GM12874 (cell line): Measurements from ENCODE around the gene SART3.

Source experiments
- TF ChIP-seq, protein P1 (sequence below): IDR thresholded peaks from 2 replicates; pipeline ENCODE4 v1.5.1; 2011; ENCODE audit warnings: low read depth, mild to moderate bottlenecking, control low read depth, low read length, moderate library complexity; ENCODE audit not compliant: insufficient read depth

Gene SART3

GRCh38 chr12:108560752-108561719 is at the start of gene SART3:
Gene SART3 (minus strand): TSS chr12:108561173. CDS start chr12:108561154, 19 bp downstream.
- TF ChIP-seq, protein P1, sequence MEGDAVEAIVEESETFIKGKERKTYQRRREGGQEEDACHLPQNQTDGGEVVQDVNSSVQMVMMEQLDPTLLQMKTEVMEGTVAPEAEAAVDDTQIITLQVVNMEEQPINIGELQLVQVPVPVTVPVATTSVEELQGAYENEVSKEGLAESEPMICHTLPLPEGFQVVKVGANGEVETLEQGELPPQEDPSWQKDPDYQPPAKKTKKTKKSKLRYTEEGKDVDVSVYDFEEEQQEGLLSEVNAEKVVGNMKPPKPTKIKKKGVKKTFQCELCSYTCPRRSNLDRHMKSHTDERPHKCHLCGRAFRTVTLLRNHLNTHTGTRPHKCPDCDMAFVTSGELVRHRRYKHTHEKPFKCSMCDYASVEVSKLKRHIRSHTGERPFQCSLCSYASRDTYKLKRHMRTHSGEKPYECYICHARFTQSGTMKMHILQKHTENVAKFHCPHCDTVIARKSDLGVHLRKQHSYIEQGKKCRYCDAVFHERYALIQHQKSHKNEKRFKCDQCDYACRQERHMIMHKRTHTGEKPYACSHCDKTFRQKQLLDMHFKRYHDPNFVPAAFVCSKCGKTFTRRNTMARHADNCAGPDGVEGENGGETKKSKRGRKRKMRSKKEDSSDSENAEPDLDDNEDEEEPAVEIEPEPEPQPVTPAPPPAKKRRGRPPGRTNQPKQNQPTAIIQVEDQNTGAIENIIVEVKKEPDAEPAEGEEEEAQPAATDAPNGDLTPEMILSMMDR: no peak

DNA sequence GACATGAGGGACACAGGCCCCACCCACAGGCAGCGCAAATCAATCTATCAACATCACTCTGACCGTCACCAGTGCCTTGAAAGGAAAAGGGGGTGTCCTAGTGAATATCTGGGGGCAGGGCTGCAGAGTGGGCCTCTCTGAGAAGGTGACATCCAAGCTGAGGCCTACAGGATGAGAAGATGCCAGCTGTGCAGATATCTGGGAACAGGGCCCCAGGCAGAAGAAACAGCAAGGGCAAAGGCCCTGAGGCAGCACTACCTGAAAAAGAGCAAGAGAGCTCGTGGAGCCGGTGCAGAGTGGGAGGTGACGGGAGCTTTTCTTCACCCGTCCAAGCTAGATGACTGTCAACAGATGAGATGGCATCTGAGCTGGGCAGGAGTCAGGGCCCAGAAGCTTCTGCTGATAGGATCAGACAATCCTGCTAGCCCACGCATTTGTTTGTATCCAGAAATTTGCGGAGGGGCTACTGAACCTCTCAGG is 49.4 kb upstream of the SART3 start:
- TF ChIP-seq, protein P1: no peak

GRCh38 chr12:108609537-108610335 is 48.8 kb upstream of the SART3 start:
- TF ChIP-seq, protein P1: no peak

DNA sequence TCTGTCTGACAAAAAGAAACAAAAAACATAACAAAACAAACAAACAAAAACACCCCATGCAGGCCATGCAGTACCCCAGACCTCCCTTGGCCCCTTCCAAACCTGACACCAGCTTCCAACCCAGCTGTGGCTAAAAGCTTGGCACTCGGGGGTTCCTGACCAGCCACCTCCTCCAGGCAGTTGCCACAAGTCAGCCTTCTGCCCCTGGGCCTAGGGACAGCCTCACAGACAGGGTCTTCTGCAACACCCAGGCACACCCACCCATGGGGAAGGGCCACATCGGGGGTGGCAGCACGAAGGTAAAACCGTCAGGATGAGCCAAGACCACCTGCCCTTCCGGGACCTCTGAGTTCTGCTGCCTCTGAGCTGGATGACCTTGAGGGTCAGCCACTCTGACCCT is 47.6 kb upstream of the SART3 start:
- TF ChIP-seq, protein P1: no peak

GRCh38 chr12:108607981-108608600 is 47.1 kb upstream of the SART3 start:
- TF ChIP-seq, protein P1: no peak

DNA sequence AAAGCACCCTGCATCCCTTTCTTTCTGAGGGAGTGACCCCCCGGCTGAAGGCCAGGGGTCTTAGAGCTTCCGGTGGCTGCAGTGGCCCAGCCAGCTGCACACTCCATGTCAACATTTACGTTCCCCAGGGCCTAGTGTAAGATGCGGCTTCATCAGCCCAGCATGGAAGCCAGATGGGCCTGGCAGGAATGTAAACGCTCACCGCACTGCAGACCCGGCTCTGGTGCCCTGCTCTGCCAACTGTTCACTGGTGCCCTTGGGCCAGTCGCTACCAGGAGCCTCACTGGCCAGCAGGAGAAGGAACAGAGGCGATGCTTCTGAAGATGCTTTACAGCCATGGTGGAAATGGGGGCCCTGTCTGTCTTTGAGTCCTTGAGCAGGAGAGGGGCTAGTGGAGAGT is 45.5 kb upstream of the SART3 start:
- TF ChIP-seq, protein P1: no peak
